ENCODE measurements around the gene NAB2.

NAB2 gene

DNA sequence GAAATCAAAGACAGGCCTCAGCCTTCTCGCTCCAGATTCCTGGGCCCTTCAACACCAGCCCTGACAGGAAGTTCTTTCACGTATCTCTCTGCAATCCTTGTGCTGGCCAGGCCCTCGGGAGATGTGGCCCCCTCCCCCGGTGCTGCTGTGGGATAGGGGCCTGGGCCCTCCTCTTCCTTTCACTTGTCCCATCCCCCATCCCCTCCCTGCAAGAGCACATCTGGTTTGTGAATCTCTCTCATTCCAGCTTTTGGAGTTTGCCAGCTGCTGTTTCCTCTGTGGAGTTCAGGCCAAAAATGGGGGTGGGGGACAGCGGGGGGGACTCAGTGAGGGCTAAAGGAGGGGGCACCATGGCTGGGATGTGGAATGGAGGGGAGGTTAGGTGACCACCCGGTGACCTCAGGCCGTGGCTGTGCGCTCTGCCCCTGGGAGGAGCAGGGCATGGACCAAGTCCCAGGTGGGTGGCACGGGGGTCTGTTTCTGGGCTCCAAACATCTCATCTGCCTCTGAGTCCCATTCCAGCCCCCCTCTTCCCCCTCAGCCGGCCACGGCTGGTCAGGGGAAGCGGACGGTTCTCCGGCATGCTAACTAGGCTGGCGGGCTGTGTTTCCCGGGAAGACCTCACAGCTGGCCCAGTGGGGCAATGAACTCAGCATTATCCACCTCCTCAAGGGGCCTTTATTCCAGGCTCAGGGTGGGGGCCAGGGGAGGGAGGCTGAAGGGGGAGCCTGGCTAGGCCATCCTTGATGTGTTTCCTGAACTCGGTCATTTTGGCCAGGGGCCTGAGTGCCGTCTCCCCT, 46.8 kb downstream of the NAB2 start:
- DNase-seq = peak; percentile 94

DNA sequence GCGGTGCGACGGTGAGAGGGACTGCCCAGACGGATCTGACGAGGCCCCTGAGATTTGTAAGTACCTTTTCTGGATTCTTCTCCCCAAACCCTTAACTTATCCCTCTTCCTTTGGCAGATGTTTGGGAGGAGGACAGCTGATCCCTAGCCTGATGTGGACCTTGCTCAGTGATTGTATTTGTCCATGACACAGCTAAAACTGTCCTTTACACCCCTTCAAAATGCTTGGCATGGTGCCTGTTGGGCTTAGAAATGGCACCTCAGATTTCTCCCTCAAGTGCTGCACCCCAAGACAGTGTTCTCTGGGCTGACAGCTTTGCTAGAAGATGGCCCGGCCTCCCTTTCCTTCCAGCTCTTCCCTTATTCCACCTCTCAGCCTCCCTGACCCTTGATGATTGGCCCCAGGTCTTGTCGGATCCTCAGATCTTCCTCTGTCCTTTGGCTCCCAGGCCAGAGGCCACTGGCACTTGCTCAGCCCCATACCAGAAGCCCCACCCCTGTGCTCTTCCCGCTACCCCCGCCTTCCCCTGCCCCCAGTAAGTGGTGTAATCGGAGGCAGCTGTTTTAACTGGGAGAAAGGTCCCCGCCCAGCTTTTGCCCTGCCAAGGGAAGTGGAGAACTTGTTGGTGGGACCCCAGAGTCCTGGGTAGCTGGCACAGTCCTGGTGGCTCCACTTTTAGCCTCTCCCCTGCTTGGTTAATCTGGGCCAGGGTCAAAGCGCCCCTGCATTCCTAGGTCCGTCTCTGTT, 49.8 kb downstream of the NAB2 start:
- DNase-seq = no peak

DNA sequence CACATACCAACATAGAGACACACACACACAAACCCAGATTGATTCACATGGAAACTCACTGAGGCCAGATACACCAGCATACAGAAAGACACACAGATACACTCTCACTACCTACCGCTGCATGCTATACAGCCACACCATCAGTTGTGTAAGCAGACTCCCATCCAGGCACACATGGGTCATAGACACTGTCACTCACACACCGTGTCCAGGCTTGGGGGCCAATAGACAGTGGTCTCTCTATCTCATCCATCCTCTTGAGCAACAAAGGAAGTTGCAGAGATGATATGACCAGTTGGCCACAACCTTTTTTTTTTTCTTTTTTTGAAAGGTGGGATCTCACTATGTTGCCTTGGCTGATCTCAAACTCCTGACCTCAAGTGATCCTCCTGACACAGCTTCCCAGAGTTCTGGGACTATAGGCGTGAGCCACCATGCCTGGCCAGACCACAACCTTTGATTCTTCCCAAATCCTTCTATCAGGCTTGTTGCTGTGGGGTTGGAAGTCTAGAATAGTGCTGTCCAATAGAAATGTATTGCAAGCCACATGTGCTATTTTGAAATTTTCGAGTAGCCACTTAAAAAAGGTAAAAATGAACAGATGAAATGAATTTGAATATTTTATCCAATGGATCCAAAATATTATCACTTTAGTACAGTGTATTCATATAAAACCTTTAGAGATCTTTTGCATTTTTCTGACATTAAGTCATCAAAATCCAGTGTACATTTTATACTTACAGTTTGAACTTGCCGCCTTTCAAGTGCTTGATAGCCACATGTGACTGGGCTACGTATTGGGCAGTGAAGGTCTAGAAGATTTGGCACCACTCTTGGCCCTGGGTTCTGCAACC, 51.1 kb downstream of the NAB2 start:
- no peak for DNase-seq

- DNase-seq = no peak
These were observed 52.3 kb downstream of the NAB2 start for GRCh38 chr12:57141249-57141648.

DNA sequence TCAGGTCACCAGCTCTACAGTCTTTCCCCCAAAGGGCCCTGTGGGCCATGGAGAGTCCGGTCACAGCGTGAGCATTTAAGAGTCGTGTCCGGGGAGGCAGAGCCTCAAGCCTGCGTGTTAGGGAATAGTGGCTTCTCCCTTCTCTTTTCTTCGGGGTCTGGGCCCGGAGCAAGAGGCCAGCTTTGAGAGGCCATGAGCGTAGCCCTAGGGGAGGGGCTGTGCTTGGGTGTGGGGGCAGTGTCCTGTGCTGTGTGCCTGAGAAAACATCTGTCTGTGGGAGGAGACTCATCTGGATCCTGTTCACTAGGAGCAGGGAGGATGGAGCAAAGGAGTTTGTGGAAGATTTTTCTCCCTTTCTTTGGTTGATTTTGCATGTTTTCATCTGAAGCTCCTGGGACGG, 53.2 kb downstream of the NAB2 start:
- no peak for DNase-seq

DNA sequence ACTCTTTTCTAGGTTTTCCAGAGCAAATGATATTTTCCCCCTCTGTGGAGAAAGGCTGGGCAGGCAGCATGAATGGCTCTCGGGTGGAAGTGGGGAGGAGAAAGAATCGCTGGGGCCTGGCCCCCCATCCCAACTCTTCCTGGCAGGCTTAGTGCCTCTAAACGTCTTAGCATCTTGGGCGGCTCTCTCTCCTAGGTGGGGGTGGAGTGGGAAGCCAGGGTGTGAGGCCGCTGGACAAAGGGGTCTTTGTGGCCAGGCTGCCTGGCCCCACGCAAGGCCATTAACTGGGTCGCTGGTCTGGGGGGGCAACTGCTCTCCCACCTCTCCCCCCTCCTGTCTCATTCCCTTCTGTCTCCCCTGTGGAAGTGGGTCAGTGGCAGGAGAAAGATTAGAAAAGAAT, 53.8 kb downstream of the NAB2 start:
- no peak for DNase-seq

GRCh38 chr12:57143454-57143853, 54.5 kb downstream of the NAB2 start:
- DNase-seq = no peak

All from right hindlimb (tissue), 1 donor.